ENCODE measurements around the gene B4GALNT3.

B4GALNT3 gene

DNA sequence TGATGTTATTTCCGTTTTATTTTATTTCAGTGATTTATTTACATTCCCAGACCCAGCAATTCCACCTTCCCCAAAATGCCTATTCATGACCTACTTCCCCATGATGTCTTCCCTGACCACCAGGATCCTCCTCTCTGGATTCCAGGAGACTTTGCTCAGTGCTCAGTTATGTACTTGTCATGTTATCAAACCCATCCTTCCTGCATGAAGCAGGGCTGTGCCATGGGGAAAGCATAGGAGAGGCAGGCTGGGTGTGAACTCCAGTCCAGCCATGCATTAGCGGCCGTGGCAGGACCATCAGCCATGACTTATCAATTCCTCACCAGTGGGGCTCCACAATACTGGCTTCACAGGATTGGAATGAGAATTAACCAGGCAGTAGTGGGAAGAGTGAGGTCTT lies 57.8 kb downstream of the B4GALNT3 start:
- no peak for DNase-seq (ENCODE audit: low read depth)
- H3K4me3 ChIP-seq (ENCODE audit: low read depth, low read length), result no peak overlapping the region

DNA sequence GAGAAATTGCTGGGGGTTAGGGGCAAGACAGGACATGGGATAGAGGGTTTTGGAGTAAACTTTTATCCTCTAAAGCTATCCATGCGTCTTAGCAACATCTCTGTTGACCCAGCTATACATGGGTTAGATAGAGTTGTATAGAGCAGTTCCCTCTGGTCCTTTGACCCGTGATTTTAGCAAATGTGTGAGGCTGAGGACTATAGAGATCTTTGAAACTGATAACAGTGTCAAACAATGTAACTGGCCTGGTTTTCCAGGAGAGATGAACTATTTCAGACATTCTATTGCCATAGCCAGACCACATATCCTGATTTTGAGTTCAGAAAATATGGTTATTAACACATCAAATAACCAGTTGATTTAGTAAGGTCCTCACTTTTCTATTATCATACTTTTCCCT lies 60.4 kb downstream of the B4GALNT3 start:
- TF ChIP-seq, protein P1, sequence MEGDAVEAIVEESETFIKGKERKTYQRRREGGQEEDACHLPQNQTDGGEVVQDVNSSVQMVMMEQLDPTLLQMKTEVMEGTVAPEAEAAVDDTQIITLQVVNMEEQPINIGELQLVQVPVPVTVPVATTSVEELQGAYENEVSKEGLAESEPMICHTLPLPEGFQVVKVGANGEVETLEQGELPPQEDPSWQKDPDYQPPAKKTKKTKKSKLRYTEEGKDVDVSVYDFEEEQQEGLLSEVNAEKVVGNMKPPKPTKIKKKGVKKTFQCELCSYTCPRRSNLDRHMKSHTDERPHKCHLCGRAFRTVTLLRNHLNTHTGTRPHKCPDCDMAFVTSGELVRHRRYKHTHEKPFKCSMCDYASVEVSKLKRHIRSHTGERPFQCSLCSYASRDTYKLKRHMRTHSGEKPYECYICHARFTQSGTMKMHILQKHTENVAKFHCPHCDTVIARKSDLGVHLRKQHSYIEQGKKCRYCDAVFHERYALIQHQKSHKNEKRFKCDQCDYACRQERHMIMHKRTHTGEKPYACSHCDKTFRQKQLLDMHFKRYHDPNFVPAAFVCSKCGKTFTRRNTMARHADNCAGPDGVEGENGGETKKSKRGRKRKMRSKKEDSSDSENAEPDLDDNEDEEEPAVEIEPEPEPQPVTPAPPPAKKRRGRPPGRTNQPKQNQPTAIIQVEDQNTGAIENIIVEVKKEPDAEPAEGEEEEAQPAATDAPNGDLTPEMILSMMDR (IDR thresholded peaks at IDR 0.05; ENCODE audit: insufficient read depth, low read depth, low read length, missing control alignments), result no peak
- no peak for DNase-seq (ENCODE audit: low read depth)
- no peak overlapping the region for H3K4me3 ChIP-seq (ENCODE audit: low read depth, low read length)

More for the DNA sequence above, 57.8 kb downstream of the B4GALNT3 start:
- TF ChIP-seq, protein P1 (IDR thresholded peaks at IDR 0.05; ENCODE audit: insufficient read depth, low read depth, low read length, missing control alignments), result no peak

DNA sequence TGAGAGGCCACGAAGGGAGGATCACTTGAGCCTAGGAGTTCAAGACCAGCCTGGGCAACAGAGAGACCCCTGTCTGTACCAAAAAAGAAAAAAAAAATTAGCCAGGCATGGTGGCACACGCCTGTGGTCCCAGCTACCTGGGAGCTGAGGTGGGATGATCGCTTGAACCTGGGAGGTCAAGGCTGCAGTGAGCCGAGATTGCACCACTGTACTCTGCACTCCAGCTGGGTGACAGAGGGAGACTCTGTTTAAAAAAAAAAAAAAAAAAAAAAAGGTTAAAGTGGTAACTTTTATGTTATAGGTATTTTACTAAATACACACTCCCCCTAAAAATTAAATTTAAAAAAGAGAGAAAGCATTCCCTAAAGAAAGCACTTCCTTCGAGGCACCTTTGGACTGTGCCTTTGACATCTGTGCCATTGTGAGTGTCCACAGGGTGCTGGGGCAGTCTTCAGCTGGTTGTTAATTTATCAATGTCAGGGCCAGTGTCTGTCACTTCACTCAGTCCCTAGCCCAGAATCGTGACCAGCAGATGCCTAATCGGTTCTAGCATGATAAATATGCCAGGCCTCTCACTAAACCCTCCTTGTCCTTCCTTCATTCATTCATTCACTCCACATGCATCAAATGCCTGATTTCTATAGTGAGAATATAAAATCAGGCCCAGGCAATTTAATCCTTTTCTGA lies 63.1 kb downstream of the B4GALNT3 start:
- H3K4me3 ChIP-seq (ENCODE audit: low read depth, low read length), result no peak overlapping the region
- no peak for DNase-seq (ENCODE audit: low read depth)
- TF ChIP-seq, protein P1 (IDR thresholded peaks at IDR 0.05; ENCODE audit: insufficient read depth, low read depth, low read length, missing control alignments), result no peak

DNA sequence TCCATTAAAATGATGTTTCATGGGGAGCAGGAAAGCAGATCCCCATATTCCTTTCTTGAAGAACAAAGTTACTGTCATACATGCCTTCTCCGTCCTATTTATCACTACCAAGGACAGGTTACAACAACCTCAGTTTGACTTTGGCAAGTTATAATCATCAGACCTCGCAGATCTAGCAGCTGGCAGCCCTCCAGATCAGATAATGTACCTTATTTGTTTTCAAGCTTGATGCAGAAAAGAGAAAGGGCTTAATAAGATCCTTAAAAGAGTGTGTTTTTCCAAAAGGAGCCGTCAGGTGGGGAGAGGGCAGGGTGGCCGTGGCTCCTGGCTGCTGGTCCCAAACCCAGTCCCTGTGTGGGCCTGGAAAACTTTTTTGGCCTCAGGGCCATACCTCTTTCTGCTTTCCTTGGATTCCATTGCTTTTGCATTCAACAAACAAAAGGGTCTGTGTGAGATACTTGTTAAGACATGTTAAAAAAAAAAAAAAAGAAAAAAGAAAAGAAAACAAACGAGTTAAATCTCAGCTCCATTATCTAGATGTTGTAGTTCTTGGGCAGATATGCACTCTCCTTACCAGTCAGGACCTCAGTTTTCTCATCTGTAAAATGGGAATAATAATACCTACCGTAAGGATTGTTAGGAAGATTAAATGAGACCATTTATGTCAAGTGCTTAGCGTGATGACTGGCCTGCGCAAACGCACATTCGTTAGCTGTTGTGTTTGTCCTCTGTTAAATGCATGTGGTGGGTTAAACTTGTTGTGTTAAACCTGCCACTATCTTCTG lies 64.6 kb downstream of the B4GALNT3 start:
- H3K4me3 ChIP-seq (ENCODE audit: low read depth, low read length), result no peak overlapping the region
- TF ChIP-seq, protein P1 (IDR thresholded peaks at IDR 0.05; ENCODE audit: insufficient read depth, low read depth, low read length, missing control alignments), result no peak
- DNase-seq (ENCODE audit: low read depth), result no peak

DNA sequence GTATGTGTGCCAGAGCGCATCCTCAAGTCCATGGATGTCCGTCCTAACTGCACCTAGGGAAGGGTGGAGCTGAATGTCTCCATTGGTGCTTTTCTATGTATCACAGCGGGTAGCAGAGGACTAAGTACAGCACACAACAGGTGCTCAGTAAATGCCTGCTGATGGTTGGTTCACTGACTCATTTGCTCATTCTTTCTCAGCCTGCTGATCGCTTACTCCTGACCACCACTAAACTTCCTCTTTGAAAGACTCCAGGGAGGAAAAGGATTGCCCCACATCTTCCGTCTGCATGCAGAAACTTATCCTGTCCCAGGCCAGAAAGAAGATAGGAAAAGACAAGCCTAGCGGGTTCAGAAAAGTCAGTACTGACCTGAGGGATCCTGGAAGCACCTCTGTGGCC lies 66.3 kb downstream of the B4GALNT3 start:
- TF ChIP-seq, protein P1 (IDR thresholded peaks at IDR 0.05; ENCODE audit: insufficient read depth, low read depth, low read length, missing control alignments), result no peak
- no peak overlapping the region for H3K4me3 ChIP-seq (ENCODE audit: low read depth, low read length)
- no peak for DNase-seq (ENCODE audit: low read depth)

DNA sequence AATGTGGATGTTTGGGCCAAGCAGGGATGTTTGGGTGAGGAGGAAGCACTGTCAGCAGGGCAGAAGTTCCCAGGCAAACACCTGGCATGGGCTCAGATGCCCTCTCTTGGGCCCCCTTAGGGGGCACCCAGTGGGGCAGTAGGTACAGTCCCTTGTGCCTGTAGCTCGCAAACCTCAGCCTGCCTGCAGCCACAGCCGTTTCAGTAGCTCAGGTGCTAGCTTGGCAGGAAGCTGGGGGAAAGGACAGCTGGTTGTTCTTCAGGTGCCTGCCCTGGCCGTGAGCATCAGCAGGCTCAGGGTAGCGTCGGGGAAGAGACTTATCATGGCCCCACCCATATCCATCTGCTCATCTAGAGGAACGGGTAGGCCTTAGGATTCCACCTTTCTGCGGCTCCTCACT lies 67.5 kb downstream of the B4GALNT3 start:
- DNase-seq (ENCODE audit: low read depth), result no peak
- TF ChIP-seq, protein P1 (IDR thresholded peaks at IDR 0.05; ENCODE audit: insufficient read depth, low read depth, low read length, missing control alignments), result no peak
- H3K4me3 ChIP-seq (ENCODE audit: low read depth, low read length), result no peak overlapping the region
